ENCODE measurements around the gene PTGES3L.

The PTGES3L gene

DNA sequence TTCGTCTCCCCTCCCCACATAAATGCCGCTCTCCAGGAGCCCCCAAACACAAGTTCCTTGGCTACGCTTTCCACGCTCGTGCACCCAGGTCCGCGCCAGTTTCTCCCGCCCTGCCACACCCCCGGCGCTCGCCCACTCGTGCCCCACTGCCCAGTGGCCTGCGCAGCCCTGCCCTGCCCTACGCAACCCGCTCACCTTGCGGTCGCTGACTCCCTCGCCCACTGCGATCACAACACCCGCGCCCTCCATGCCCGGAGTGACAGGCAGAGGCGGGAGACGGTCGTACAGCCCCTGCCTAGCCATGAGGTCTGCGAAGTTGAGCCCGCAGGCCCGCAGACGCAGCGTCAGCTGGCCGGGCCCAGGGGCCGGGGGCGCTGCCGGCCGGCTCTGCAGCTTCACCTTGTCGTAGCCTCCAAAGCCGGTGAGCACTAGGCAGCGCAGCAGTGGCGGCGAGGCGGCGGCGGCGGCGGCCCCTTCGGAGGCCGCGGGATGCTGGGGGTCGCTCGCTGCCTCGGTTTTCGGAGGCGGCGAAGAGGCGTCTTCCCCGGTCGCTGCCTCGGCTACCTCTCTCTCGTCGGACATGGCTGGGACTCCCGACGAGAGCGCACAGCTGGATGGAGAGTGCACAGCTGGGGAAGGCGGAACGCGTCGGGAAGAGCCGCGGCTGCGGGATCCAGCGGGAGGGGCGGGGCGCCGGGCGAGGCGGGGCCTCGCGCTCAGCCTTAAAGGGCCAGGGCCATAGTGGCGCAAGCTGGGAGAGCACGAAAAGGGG is 42.0 kb upstream of the PTGES3L start, which contains the start of gene VAT1:
VAT1 (minus strand) TSS at position 645 of the 772 bp plus-strand sequence; CDS start at position 582, 63 bp downstream.
- peak within 1 kb of the TSS; percentile 95 for H3K4me3 ChIP-seq
- peak within 1 kb of the TSS; percentile 79 for H3K9ac ChIP-seq
- H4K20me1 ChIP-seq = peaks cover 36% of the 10 kb centered on the region
- H3K9me3 ChIP-seq = no peaks in the 10 kb centered on the region
- H3K4me2 ChIP-seq = peak within 1 kb of the TSS; percentile 99
- TF ChIP-seq Cebpa-rat (IDR thresholded peaks at IDR 0.05) = no peak
- H3K36me3 ChIP-seq = peaks cover 13% of the 10 kb centered on the region; the same call in 1 of the 2 replicates
- peaks cover 72% of the 10 kb centered on the region for H3K4me1 ChIP-seq
- H3K27me3 ChIP-seq = no peaks in the 10 kb centered on the region
- peak within 1 kb of the TSS; percentile 55; the same call in 1 of the 2 replicates for H3K27ac ChIP-seq

- Histone ChIP-seq H3K36me3 (peaks cover 17% of the 10 kb centered on the region), H3K4me1 (peaks cover 63% of the 10 kb centered on the region), H3K9me3 (no peaks in the 10 kb centered on the region), H3K4me2 (peak overlapping the region; percentile 99), H3K4me3 (peak overlapping the region; percentile 95), H3K27ac (0 out of 2 replicates have a peak overlapping the region, but pooled peaks have one; percentile 55), H3K27me3 (no peaks in the 10 kb centered on the region), H4K20me1 (peaks cover 36% of the 10 kb centered on the region), H3K9ac (peak overlapping the region; percentile 79)
- TF ChIP-seq Cebpa-rat (IDR thresholded peaks at IDR 0.05) = no peak
Observed at GRCh38 chr17:43020789-43021740, 41.2 kb upstream of the PTGES3L start.

- Histone ChIP-seq H3K4me3 (no peak overlapping the region; the same call in 1 of the 2 replicates), H3K27ac (no peak overlapping the region), H3K9ac (0 out of 2 replicates have a peak overlapping the region, but pooled peaks have one; percentile 10), H3K27me3 (no peaks in the 10 kb centered on the region), H3K4me1 (peaks cover 56% of the 10 kb centered on the region), H4K20me1 (peaks cover 39% of the 10 kb centered on the region), H3K4me2 (peak overlapping the region; percentile 99), H3K9me3 (no peaks in the 10 kb centered on the region), H3K36me3 (peaks cover 26% of the 10 kb centered on the region)
- no peak for TF ChIP-seq Cebpa-rat (IDR thresholded peaks at IDR 0.05)
Observed at GRCh38 chr17:43020030-43020621, 40.2 kb upstream of the PTGES3L start.

GRCh38 chr17:43019418-43019817 is 39.5 kb upstream of the PTGES3L start:
- Histone ChIP-seq H3K4me2 (peak overlapping the region; percentile 99), H3K36me3 (peaks cover 33% of the 10 kb centered on the region), H3K27me3 (no peaks in the 10 kb centered on the region), H3K27ac (no peak overlapping the region), H3K4me1 (peaks cover 59% of the 10 kb centered on the region), H4K20me1 (peaks cover 44% of the 10 kb centered on the region), H3K9ac (no peak overlapping the region; the same call in 1 of the 2 replicates), H3K4me3 (no peak overlapping the region), H3K9me3 (no peaks in the 10 kb centered on the region)
- no peak for TF ChIP-seq Cebpa-rat (IDR thresholded peaks at IDR 0.05)

DNA sequence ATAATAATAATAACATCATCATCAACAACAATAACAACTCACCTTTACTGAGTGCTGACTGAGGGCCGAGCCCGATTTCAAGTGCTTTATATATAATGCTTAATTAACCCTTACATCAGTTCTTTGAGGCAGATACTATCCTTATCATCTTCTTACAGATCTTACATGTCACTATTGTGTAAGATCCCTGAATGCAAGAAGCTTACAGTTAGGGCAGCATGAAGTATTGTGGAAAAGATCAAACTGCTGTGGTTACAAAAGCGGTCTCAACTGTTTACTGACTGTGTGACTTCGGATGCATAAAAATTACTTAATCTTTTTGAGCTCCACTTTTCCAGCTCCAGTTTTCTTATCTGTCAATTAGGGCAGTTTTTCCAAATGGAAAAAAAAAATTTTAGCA is 39.1 kb upstream of the PTGES3L start:
- Histone ChIP-seq H3K4me1 (peaks cover 56% of the 10 kb centered on the region), H3K4me3 (no peak overlapping the region), H3K4me2 (peak overlapping the region; percentile 49)

DNA sequence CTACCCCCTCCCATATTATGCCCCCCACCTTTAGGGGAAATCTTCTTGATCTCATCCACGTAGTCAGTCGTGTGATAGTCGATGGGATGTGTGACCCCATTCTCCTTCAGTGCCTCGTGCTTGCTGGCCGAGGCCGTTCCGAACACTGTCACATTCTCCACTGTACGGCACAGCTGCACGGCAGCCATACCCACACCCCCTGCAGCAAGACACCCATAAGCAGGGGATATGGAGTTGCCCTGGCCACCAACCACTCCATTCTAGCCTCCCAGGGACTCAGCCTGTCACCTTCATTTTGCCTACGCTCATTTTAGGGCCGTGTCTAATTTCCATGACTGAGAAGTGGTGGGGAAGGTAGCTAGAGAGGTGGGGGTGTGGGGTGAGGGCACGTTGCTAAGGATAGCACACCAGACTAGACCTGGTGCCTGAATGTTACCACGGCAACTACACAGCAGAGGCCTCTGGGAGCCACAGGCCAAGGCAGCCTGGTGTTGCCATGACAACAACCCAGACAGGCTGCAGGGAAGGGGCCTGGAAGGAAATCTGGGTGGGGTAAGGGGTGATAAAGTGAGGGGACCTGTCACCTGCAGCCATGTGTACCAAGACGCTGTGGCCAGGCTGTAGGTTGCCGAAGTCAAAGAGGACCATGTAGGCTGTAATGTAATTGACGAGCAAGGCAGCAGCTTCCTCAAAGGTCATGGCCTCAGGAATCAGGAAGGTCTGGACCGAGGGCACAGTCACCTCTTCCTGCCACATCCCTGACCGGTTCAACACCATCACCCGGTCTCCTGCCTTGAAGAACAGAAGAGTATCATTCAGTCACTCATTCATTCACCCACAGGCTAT is 38.4 kb upstream of the PTGES3L start:
- no peak for TF ChIP-seq Cebpa-rat (IDR thresholded peaks at IDR 0.05)
- no peak overlapping the region for H3K4me3 ChIP-seq
- H3K27ac ChIP-seq = no peak overlapping the region
- H3K4me1 ChIP-seq = peaks cover 52% of the 10 kb centered on the region
- no peak overlapping the region for H3K9ac ChIP-seq
- no peaks in the 10 kb centered on the region for H3K9me3 ChIP-seq
- peaks cover 44% of the 10 kb centered on the region for H4K20me1 ChIP-seq
- no peaks in the 10 kb centered on the region for H3K27me3 ChIP-seq
- H3K36me3 ChIP-seq = peaks cover 45% of the 10 kb centered on the region
- peak overlapping the region; percentile 49 for H3K4me2 ChIP-seq

More for the DNA sequence above, 39.1 kb upstream of the PTGES3L start:
- Histone ChIP-seq H3K27me3 (no peaks in the 10 kb centered on the region), H3K9ac (no peak overlapping the region), H3K9me3 (no peaks in the 10 kb centered on the region), H4K20me1 (peaks cover 44% of the 10 kb centered on the region), H3K27ac (no peak overlapping the region), H3K36me3 (peaks cover 38% of the 10 kb centered on the region)
- no peak; the same call in 1 of the 2 replicates for TF ChIP-seq Cebpa-rat (IDR thresholded peaks at IDR 0.05)

GRCh38 chr17:43016216-43016615 is 36.3 kb upstream of the PTGES3L start:
- TF ChIP-seq Cebpa-rat (IDR thresholded peaks at IDR 0.05) = no peak
- H3K4me2 ChIP-seq = no peak overlapping the region
- no peaks in the 10 kb centered on the region for H3K9me3 ChIP-seq
- no peak overlapping the region for H3K4me3 ChIP-seq
- peaks cover 57% of the 10 kb centered on the region for H3K36me3 ChIP-seq
- H3K27ac ChIP-seq = no peak overlapping the region
- no peak overlapping the region for H3K9ac ChIP-seq
- H3K27me3 ChIP-seq = no peaks in the 10 kb centered on the region
- H3K4me1 ChIP-seq = peaks cover 44% of the 10 kb centered on the region
- peaks cover 44% of the 10 kb centered on the region for H4K20me1 ChIP-seq

DNA sequence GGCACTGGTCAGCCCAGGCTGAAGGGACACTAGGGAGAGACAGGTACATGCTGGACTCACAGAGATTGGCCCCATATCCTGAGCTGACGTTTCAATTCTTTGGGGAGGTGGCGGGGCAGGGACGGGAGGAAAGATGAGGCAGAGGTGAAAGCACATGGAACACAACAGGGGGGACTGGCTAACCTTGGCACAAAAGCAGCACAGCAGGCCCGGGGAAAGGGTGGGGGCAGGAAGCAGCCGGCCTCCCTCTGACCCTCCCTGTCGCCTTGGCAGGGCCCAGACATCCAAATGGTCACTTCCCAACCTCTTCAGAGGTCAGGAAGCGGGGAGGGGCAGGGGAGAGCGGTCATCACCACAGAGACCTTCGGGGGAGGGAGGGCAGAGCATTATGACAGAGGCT is 35.7 kb upstream of the PTGES3L start:
- Histone ChIP-seq H3K4me2 (no peak overlapping the region), H3K9me3 (no peaks in the 10 kb centered on the region), H3K9ac (no peak overlapping the region), H3K27ac (no peak overlapping the region), H3K36me3 (peaks cover 57% of the 10 kb centered on the region), H3K4me1 (peaks cover 38% of the 10 kb centered on the region), H4K20me1 (peaks cover 38% of the 10 kb centered on the region), H3K27me3 (no peaks in the 10 kb centered on the region), H3K4me3 (no peak overlapping the region)
- no peak for TF ChIP-seq Cebpa-rat (IDR thresholded peaks at IDR 0.05)

Data from BLaER1 (cell line).